ENCODE data around the gene KRT3. TPM values are rescaled to one million over a fixed set of nuclear protein-coding genes. Genes with fewer than 3 reads are reported as not detected.

KRT3 gene
- total RNA-seq, 1 experiment from 2014 or later = not detected

DNA sequence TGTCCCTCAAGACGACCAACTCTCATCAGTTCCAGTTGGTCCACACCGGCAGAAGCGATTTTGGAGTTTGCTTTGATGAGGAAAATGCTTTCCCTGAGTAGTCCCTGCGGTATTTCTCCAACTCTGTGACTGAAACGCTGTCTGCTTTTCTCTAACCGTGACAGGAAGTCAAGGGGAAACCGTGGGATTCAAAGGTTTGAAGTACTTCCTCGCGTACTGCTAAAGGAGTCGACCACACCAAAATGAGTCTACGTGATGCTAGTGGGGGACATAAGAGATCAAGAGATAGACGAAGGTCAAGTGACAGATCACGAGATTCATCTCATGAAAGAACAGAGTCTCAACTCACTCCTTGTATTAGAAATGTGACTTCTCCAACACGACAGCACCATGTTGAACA, 47.3 kb downstream of the KRT3 start:
- intact Hi-C loops (cut with micrococcal nuclease) = no loop called here
- Histone ChIP-seq H3K9ac (ENCODE audit: low read length) (no peak overlapping the region), H3K9me3 (ENCODE audit: control insufficient read depth in 1 of 2, insufficient read depth in 1 of 2, low read depth in 1 of 2, low read length in 2 of 2) (no peaks in the 10 kb centered on the region), H3K27me3 (ENCODE audit: insufficient read depth, low read length) (peaks cover 80% of the 10 kb centered on the region), H3K36me3 (ENCODE audit: control insufficient read depth in 1 of 2, insufficient read depth in 2 of 2, low read length in 2 of 2) (no peaks in the 10 kb centered on the region), H3K27ac (ENCODE audit: low read depth, low read length) (no peak overlapping the region), H3K9me2 (ENCODE audit: insufficient read depth) (no peaks in the 10 kb centered on the region), H3K4me1 (ENCODE audit: control insufficient read depth in 1 of 2, insufficient read depth in 2 of 2, low read length in 2 of 2) (no peaks in the 10 kb centered on the region), H3K4me2 (ENCODE audit: low read length) (no peak overlapping the region), H4K20me1 (ENCODE audit: insufficient read depth) (no peaks in the 10 kb centered on the region), H3K4me3 (replicated peaks in 1 of 2; ENCODE audit: low read depth in 1 of 2, low read length in 2 of 2) (no peak overlapping the region), H3K79me2 (ENCODE audit: insufficient read depth, low read length) (no peaks in the 10 kb centered on the region), H2AFZ (ENCODE audit: low read depth, low read length, poor library complexity, severe bottlenecking) (no peak overlapping the region)
- ATAC-seq (no peak), DNase-seq (ENCODE audit: low read depth, low spot score) (no peak)
- RAD21 ChIA-PET (ENCODE audit: low non-redundant PET in 1 of 2, low total read pairs in 2 of 2, uncharacterized antibody in 2 of 2, unreplicated experiment in 2 of 2) = no interaction called here
- CTCF ChIA-PET = no interaction called here
- TF ChIP-seq, protein P1, sequence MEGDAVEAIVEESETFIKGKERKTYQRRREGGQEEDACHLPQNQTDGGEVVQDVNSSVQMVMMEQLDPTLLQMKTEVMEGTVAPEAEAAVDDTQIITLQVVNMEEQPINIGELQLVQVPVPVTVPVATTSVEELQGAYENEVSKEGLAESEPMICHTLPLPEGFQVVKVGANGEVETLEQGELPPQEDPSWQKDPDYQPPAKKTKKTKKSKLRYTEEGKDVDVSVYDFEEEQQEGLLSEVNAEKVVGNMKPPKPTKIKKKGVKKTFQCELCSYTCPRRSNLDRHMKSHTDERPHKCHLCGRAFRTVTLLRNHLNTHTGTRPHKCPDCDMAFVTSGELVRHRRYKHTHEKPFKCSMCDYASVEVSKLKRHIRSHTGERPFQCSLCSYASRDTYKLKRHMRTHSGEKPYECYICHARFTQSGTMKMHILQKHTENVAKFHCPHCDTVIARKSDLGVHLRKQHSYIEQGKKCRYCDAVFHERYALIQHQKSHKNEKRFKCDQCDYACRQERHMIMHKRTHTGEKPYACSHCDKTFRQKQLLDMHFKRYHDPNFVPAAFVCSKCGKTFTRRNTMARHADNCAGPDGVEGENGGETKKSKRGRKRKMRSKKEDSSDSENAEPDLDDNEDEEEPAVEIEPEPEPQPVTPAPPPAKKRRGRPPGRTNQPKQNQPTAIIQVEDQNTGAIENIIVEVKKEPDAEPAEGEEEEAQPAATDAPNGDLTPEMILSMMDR (IDR thresholded peaks at IDR 0.05 in 2 of 3, conservative IDR thresholded peaks at IDR 0.05 in 1 of 3; ENCODE audit: borderline replicate concordance in 1 of 3, insufficient read depth in 1 of 3, low read depth in 2 of 3, low read length in 2 of 3) = no peak
- no peak for TF ChIP-seq JUND (IDR thresholded peaks at IDR 0.05)
- TF ChIP-seq SP1 (IDR thresholded peaks at IDR 0.05; ENCODE audit: low read depth) = no peak
- TF ChIP-seq CEBPB (IDR thresholded peaks at IDR 0.05; ENCODE audit: low read depth) = no peak
- TF ChIP-seq SIN3A (IDR thresholded peaks at IDR 0.05; ENCODE audit: low read depth) = no peak
- no peak for TF ChIP-seq YY1 (IDR thresholded peaks at IDR 0.05; ENCODE audit: extremely low read depth, insufficient replicate concordance, low read depth, low read length)
- TF ChIP-seq, protein P2, sequence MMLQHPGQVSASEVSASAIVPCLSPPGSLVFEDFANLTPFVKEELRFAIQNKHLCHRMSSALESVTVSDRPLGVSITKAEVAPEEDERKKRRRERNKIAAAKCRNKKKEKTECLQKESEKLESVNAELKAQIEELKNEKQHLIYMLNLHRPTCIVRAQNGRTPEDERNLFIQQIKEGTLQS (IDR thresholded peaks at IDR 0.05) = no peak
- TF ChIP-seq EZH2 (IDR thresholded peaks at IDR 0.05) = no peak
- no peak for TF ChIP-seq CBX3 (IDR thresholded peaks at IDR 0.05; ENCODE audit: low read depth)
- no TSS peak for BruUV-seq (replicated peaks)
- POLR2A ChIA-PET = no interaction called here

DNA sequence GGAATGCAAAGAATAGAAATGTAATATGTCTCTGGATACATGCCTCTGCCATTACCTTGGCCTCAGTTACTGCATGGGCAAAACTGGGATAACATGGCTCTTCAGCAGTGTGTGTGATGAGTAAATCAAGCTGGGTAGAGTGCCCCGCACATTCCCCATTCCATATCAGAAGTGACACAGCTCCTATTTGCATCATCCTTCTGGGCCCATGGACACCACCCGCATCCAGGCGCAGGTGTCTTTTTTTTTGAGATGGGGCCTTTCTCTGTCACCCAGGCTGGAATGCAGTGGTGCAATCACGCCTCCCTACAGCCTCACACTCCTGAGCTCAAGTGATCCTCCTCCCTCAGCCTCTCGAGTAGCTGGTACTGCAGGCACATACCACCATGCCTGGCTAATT, 50.4 kb downstream of the KRT3 start:
- RAD21 ChIA-PET (ENCODE audit: low non-redundant PET in 1 of 2, low total read pairs in 2 of 2, uncharacterized antibody in 2 of 2, unreplicated experiment in 2 of 2) = interaction anchor here in 1 of 2 experiments (0.6 kb wide), 1 partner anchor 38 kb away, joined by 3 read pairs; no protein-coding TSS in a partner anchor
- no peaks in the 10 kb centered on the region for H3K9me3 ChIP-seq (ENCODE audit: control insufficient read depth in 1 of 2, insufficient read depth in 1 of 2, low read depth in 1 of 2, low read length in 2 of 2)
- DNase-seq (ENCODE audit: low read depth, low spot score) (no peak), ATAC-seq (no peak)
- no peaks in the 10 kb centered on the region for H3K9me2 ChIP-seq (ENCODE audit: insufficient read depth)
- no peak overlapping the region for H3K4me3 ChIP-seq (replicated peaks in 1 of 2; ENCODE audit: low read depth in 1 of 2, low read length in 2 of 2)
- intact Hi-C loops (cut with micrococcal nuclease) = no loop called here
- no peak overlapping the region for H3K27ac ChIP-seq (ENCODE audit: low read depth, low read length)
- no peak overlapping the region for H3K9ac ChIP-seq (ENCODE audit: low read length)
- no peaks in the 10 kb centered on the region for H4K20me1 ChIP-seq (ENCODE audit: insufficient read depth)
- POLR2A ChIA-PET = no interaction called here
- H3K36me3 ChIP-seq (ENCODE audit: control insufficient read depth in 1 of 2, insufficient read depth in 2 of 2, low read length in 2 of 2) = no peaks in the 10 kb centered on the region
- peaks cover 58% of the 10 kb centered on the region for H3K27me3 ChIP-seq (ENCODE audit: insufficient read depth, low read length)
- H3K4me2 ChIP-seq (ENCODE audit: low read length) = no peak overlapping the region
- H2AFZ ChIP-seq (ENCODE audit: low read depth, low read length, poor library complexity, severe bottlenecking) = no peak overlapping the region
- H3K4me1 ChIP-seq (ENCODE audit: control insufficient read depth in 1 of 2, insufficient read depth in 2 of 2, low read length in 2 of 2) = no peaks in the 10 kb centered on the region
- BruUV-seq (replicated peaks) = no TSS peak
- CTCF ChIA-PET = interaction anchor here (1.2 kb wide), 1 partner anchor 30 kb away, joined by 5 read pairs; no protein-coding TSS in a partner anchor
- no peaks in the 10 kb centered on the region for H3K79me2 ChIP-seq (ENCODE audit: insufficient read depth, low read length)
- TF ChIP-seq POLR2AphosphoS5 (IDR thresholded peaks at IDR 0.05; ENCODE audit: low read depth, low read length) (no peak), POLR2A (IDR thresholded peaks at IDR 0.05; ENCODE audit: borderline replicate concordance, extremely low read depth, insufficient read depth, insufficient read length) (no peak), CEBPB (IDR thresholded peaks at IDR 0.05; ENCODE audit: low read depth) (no peak), EGR1 (IDR thresholded peaks at IDR 0.05; ENCODE audit: low read depth) (no peak), YY1 (IDR thresholded peaks at IDR 0.05; ENCODE audit: extremely low read depth, insufficient replicate concordance, low read depth, low read length) (no peak), EZH2phosphoT487 (IDR thresholded peaks at IDR 0.05; ENCODE audit: borderline replicate concordance) (no peak), ZNF274 (IDR thresholded peaks at IDR 0.05; ENCODE audit: low read depth, low read length) (no peak)
- TF ChIP-seq, protein P2 (IDR thresholded peaks at IDR 0.05) = no peak
- TF ChIP-seq, protein P3, sequence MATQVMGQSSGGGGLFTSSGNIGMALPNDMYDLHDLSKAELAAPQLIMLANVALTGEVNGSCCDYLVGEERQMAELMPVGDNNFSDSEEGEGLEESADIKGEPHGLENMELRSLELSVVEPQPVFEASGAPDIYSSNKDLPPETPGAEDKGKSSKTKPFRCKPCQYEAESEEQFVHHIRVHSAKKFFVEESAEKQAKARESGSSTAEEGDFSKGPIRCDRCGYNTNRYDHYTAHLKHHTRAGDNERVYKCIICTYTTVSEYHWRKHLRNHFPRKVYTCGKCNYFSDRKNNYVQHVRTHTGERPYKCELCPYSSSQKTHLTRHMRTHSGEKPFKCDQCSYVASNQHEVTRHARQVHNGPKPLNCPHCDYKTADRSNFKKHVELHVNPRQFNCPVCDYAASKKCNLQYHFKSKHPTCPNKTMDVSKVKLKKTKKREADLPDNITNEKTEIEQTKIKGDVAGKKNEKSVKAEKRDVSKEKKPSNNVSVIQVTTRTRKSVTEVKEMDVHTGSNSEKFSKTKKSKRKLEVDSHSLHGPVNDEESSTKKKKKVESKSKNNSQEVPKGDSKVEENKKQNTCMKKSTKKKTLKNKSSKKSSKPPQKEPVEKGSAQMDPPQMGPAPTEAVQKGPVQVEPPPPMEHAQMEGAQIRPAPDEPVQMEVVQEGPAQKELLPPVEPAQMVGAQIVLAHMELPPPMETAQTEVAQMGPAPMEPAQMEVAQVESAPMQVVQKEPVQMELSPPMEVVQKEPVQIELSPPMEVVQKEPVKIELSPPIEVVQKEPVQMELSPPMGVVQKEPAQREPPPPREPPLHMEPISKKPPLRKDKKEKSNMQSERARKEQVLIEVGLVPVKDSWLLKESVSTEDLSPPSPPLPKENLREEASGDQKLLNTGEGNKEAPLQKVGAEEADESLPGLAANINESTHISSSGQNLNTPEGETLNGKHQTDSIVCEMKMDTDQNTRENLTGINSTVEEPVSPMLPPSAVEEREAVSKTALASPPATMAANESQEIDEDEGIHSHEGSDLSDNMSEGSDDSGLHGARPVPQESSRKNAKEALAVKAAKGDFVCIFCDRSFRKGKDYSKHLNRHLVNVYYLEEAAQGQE (IDR thresholded peaks at IDR 0.05; ENCODE audit: low read depth) = no peak
- TF ChIP-seq, protein P4, sequence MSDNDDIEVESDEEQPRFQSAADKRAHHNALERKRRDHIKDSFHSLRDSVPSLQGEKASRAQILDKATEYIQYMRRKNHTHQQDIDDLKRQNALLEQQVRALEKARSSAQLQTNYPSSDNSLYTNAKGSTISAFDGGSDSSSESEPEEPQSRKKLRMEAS (IDR thresholded peaks at IDR 0.05) = no peak

Measured in HCT116 (cell line).